Measurements from ENCODE around the gene UBQLN4.
A peak's percentile ranks its signal among the peaks of the same experiment; 100 is the strongest.

Gene UBQLN4

DNA sequence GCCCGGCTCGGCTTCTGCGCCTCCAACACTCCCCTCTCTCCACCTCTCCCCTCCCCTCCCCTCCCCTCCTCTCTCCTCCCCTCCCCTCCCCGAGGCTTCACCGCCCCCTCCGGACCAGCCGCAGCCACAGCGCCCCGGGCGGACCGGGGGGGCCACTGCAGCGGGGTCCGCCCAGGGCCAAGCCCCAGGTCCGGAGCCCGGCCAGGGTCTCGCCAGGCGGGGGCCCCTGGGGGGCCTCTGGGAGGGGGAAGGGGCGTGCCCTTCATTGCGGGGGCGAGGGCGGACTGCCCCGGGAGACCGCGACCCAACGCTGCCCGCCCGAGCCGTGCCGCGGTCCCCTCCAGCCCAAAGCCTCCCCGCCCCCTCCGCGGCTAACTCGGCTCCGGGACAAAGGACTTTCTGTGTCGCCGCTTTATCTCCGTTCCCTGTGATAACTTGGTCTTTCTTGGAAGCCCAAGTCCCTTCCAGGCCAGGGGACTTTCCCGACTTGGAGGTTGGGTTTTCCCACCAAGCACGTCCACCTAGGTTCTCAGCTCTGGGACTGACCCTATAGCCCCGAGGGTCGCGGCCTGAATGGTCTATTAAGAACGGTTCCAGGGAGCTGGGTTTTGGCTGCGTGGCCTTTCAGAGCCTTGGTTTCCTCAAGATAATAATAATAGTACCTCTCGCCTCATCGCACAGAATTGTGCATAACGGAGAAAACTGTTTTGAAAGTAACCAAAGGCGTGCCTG, at the start of gene UBQLN4:
Gene UBQLN4 (minus strand): TSS at position 31 of the 732 bp plus-strand sequence. CDS start 97 bp downstream, outside the sequence.
- DNase-seq (ENCODE audit: low read depth) = no peak
- TF ChIP-seq, protein P1, sequence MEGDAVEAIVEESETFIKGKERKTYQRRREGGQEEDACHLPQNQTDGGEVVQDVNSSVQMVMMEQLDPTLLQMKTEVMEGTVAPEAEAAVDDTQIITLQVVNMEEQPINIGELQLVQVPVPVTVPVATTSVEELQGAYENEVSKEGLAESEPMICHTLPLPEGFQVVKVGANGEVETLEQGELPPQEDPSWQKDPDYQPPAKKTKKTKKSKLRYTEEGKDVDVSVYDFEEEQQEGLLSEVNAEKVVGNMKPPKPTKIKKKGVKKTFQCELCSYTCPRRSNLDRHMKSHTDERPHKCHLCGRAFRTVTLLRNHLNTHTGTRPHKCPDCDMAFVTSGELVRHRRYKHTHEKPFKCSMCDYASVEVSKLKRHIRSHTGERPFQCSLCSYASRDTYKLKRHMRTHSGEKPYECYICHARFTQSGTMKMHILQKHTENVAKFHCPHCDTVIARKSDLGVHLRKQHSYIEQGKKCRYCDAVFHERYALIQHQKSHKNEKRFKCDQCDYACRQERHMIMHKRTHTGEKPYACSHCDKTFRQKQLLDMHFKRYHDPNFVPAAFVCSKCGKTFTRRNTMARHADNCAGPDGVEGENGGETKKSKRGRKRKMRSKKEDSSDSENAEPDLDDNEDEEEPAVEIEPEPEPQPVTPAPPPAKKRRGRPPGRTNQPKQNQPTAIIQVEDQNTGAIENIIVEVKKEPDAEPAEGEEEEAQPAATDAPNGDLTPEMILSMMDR (conservative IDR thresholded peaks at IDR 0.05; ENCODE audit: low read depth, low read length) = no peak
- H3K4me3 ChIP-seq (ENCODE audit: low read length) = peak within 1 kb of the TSS; percentile 99

DNA sequence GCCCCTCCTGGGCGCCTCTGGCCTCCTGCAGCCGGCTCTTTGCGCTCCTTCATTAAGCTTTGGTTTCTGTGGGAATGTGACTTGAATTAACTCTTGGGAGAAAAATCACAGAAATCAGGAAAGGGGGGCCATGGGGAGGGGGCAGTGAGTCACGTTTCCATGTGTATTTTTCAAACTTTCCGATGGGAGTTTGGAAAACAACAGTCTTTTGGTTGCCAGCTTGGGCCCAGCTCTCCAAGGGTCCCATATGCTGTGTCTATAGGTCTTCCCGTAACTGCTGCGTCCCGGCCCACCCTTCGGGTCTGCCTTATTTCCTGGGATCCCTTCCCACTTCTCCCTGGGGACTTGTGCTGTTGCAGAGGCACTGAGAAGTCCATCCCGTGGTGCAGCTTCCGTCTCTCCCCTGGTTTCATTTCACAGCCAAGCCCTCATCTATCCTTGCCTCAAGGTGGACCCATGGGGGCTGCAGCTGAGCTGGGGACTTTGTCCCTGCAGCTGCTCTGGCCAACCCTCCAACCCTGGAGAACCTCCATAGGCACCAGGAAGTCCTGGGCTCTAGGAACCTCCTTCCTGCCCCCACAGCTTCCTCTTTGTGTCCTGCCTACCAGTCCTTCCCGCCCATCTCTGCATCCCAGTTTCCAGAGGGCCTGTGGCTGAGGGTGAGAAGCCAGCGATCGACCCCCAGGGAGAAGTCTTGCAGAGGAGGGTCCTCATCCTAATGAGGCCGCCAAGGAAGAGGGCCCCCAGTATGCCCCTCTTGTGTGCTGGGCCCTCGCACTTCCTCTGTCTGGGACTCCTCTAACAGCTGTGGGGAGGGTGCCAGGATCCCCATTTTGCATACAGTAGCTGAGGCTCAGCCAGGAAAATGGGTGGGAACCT, 49.3 kb upstream of the UBQLN4 start:
- TF ChIP-seq, protein P1 (conservative IDR thresholded peaks at IDR 0.05; ENCODE audit: low read depth, low read length) = no peak
- no peak for DNase-seq (ENCODE audit: low read depth)
- H3K4me3 ChIP-seq (ENCODE audit: low read length) = no peak overlapping the region

DNA sequence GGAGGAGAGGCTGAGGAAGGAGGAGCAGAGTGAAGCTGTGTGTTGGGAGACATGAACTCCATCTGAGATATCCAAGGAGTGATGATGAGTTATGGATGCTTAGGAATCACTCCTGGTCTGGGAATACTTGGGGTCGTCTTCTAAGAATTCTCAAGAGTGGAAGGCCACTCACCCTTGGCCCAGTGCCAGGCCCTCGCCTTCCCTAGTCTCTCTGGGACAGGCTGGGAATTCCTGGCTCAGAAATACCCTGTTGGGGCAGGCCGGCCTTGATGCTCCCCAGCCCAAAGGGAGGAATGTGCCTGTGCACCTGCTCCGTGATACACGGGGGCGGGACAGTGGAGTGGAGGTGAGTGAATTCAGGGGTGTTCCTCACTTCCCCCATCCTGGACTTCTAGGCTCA, 48.3 kb upstream of the UBQLN4 start:
- no peak overlapping the region for H3K4me3 ChIP-seq (ENCODE audit: low read length)
- no peak for DNase-seq (ENCODE audit: low read depth)
- TF ChIP-seq, protein P1 (conservative IDR thresholded peaks at IDR 0.05; ENCODE audit: low read depth, low read length) = no peak

DNA sequence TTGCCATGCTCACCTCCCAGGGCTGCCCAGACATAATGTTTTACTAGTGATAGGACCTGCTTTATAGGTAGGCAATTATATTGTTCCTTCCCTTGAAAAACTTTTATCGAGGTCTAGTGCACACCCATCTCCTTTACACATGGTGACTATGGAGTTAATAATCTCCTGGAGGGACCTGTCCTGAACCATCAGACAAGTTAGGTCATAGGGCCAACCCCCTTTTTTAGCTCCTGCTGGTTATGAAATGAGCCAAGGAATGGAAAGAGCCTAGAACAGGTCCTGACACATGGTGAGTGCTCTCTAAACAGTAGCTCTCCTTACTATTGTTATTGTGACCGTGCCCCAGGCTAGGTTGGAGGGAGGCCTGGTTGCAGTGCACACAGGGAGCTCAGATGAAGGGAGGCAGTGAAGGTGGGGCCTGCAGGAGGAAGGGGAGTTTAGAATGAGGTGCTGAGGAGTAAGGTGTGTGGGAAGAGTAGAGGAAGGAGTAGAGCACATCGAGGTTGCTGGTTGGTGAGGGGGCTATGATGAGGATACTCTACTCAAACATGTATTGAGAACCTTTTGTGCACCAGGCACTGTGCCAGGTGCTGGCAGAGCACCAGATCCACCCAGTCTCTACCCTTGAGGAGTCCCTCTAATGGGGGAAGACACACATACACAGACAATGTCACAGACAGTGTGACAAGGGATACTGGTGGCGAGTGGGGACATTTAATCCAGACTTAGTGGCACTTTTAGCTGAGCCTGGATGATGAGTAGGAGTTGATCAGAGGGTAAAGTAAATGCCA, 46.8 kb upstream of the UBQLN4 start:
- TF ChIP-seq, protein P1 (conservative IDR thresholded peaks at IDR 0.05; ENCODE audit: low read depth, low read length) = no peak
- no peak for DNase-seq (ENCODE audit: low read depth)
- no peak overlapping the region for H3K4me3 ChIP-seq (ENCODE audit: low read length)

DNA sequence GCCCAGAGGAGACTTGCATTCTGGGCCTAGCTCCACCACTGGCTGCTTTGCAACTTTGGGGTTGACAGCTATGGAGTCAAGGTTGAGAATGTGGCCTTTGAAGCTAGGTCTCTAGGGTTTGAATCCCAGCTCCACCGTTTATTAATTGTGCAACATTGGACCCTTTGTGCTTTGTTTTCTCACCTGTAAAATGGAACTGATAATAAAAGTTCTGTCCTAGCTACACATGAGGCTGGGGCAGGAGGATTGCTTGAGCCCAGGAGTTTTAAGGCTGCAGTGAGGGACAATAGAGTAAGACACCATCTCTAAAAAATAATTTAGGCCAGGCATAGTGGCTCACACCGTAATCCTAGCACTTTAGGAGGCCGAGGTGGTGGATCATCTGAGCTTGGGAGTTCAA, 45.7 kb upstream of the UBQLN4 start:
- TF ChIP-seq, protein P1 (conservative IDR thresholded peaks at IDR 0.05; ENCODE audit: low read depth, low read length) = no peak
- no peak for DNase-seq (ENCODE audit: low read depth)
- no peak overlapping the region for H3K4me3 ChIP-seq (ENCODE audit: low read length)

DNA sequence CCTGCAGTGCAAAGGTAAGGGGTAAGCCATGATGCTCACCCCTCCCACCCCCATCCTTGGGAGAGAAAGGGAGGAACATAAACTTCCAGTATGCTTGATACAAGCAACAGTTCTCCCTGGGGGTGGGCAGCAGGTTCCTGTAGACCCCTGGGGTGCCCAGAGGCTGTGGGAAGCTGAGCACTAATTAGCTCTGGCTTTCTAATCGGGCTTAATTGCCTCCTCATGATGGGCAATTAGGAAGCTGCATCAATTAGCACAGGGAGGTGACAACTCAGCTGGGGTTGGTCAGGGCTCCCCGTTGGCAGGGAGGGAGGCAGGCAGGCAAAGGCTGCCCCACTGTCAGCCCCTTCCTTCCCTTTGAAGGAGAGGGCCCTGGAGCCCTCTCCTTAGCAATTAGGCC, 45.2 kb upstream of the UBQLN4 start:
- DNase-seq (ENCODE audit: low read depth) = no peak
- TF ChIP-seq, protein P1 (conservative IDR thresholded peaks at IDR 0.05; ENCODE audit: low read depth, low read length) = no peak
- H3K4me3 ChIP-seq (ENCODE audit: low read length) = no peak overlapping the region
